Esophagus muscularis mucosa (tissue), 3 donors: Measurements from ENCODE around the gene MYO16.

Source experiments
- CTCF ChIP-seq, 3 experiments: fragments of 200-600 bp in 2 of 3; fragments of 450-650 bp in 1 of 3; sonication (generic) in 2 of 3; IDR thresholded peaks; one replicate each; pipeline ENCODE4 v1.5.1; 2017 to 2019; ENCODE audit warnings: antibody characterized with exemption in 3 of 3, mild to moderate bottlenecking in 2 of 3, moderate library complexity in 1 of 3
- POLR2A ChIP-seq: fragments of 450-650 bp; IDR thresholded peaks from one replicate; pipeline ENCODE4 v1.6.1; 2017; ENCODE audit warnings: antibody characterized with exemption, moderate library complexity, mild to moderate bottlenecking, low read depth
- POLR2AphosphoS5 ChIP-seq, 2 donors: sonication (generic); formaldehyde crosslinking; IDR thresholded peaks; one replicate each; pipeline ENCODE4 v1.6.1; 2017; ENCODE audit warnings: antibody characterized with exemption in 2 of 2

- TF ChIP-seq POLR2A (no peak), CTCF (IDR thresholded peaks at IDR 0.05) (no peak), POLR2AphosphoS5 (IDR thresholded peaks at IDR 0.05) (no peak)
Measured at GRCh38 chr13:109058087-109058486, 428.7 kb downstream of the MYO16 start.
